ENCODE results near the gene WDR64. TPM values are rescaled to one million over a fixed set of nuclear protein-coding genes. Genes with fewer than 3 reads are reported as not detected.
"Not testable (repeated sequence)": the region's sequence is repeated elsewhere in the genome, so short reads cannot be mapped to it uniquely, and the experiment has no call there.

The WDR64 gene
- total RNA-seq, 4 donors from 2014 or later = not detected

DNA sequence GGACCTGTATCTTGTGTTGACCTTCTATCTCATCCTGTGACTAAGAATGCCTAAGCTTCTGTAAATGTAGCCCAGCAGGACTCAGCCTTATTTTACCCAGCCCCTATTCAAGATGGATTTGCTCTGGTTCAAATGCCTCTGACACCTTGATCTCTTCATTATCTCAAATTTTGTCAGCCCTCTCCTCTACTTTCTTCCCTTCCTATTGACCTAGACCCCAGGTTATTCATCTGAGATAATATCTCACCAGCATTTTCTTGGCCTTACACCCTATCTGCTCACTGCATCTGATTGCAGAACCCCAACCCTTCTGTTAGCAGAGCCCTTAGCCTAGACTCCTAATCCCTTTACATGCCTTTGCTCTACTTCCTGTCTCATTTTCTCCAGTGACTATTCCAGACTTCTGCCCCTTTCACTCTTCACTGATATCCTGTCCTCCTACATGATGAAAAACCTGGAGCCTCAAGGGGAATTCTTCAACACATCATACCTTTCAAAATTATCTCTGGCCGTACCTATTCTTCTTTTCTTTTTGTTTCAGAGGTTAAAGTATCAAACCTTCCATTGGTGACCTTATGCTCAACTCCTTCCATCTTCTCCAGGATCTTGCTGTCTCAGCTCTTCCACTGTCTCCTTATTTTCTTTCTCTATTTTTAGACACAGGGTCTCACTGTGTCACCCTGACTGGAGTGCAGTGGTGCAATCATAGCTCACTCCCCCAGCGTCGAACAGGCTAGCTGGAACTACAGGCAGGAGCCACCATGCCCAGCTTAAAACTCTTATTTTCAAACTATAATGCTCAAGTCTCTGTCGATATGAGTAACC lies 44.9 kb downstream of the WDR64 start:
- Histone ChIP-seq H3K9me3 (no peaks in the 10 kb centered on the region), H3K4me1 (no peaks in the 10 kb centered on the region), H3K27ac (no peak overlapping the region), H3K27me3 (no peaks in the 10 kb centered on the region), H3K36me3 (no peaks in the 10 kb centered on the region), H3K4me3 (no peak overlapping the region)
- TF ChIP-seq POLR2AphosphoS5 (IDR thresholded peaks at IDR 0.05) (no peak), EP300 (IDR thresholded peaks at IDR 0.05) (no peak), POLR2A (IDR thresholded peaks at IDR 0.05) (no peak)
- TF ChIP-seq, protein P1, sequence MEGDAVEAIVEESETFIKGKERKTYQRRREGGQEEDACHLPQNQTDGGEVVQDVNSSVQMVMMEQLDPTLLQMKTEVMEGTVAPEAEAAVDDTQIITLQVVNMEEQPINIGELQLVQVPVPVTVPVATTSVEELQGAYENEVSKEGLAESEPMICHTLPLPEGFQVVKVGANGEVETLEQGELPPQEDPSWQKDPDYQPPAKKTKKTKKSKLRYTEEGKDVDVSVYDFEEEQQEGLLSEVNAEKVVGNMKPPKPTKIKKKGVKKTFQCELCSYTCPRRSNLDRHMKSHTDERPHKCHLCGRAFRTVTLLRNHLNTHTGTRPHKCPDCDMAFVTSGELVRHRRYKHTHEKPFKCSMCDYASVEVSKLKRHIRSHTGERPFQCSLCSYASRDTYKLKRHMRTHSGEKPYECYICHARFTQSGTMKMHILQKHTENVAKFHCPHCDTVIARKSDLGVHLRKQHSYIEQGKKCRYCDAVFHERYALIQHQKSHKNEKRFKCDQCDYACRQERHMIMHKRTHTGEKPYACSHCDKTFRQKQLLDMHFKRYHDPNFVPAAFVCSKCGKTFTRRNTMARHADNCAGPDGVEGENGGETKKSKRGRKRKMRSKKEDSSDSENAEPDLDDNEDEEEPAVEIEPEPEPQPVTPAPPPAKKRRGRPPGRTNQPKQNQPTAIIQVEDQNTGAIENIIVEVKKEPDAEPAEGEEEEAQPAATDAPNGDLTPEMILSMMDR (IDR thresholded peaks at IDR 0.05) = no peak
- DNase-seq (ENCODE audit: low spot score in 2 of 2) = no peak
- 87% methylated on average over 4 of the region's 4 CpGs for WGBS

DNA sequence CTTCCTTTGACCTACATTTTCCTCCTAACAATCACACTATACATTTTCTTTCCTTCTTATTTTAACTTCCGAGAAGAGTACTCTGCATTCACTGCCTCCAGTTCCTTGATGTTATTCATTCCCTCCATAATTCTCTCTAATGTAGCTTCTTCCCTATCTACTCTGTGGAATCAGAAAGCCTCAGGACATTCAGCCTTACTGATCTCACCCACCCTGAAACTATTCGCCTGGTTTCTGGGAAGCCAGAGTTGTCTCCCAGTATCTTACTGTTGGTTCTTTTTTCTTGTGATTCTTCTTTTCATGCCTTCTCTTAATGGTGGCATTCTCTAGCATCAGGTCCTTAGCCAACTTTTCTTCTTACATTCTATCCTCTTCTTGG lies 45.5 kb downstream of the WDR64 start:
- Histone ChIP-seq H3K4me1 (no peaks in the 10 kb centered on the region), H3K27ac (no peak overlapping the region), H3K27me3 (no peaks in the 10 kb centered on the region), H3K9me3 (no peaks in the 10 kb centered on the region), H3K36me3 (no peaks in the 10 kb centered on the region), H3K4me3 (no peak overlapping the region)
- TF ChIP-seq, protein P1 (IDR thresholded peaks at IDR 0.05) = no peak
- TF ChIP-seq POLR2AphosphoS5 (IDR thresholded peaks at IDR 0.05) (no peak), POLR2A (IDR thresholded peaks at IDR 0.05) (no peak), EP300 (IDR thresholded peaks at IDR 0.05) (no peak)
- 90% methylated on average over 2 of the region's 2 CpGs for WGBS
- no peak for DNase-seq (ENCODE audit: low spot score in 2 of 2)

DNA sequence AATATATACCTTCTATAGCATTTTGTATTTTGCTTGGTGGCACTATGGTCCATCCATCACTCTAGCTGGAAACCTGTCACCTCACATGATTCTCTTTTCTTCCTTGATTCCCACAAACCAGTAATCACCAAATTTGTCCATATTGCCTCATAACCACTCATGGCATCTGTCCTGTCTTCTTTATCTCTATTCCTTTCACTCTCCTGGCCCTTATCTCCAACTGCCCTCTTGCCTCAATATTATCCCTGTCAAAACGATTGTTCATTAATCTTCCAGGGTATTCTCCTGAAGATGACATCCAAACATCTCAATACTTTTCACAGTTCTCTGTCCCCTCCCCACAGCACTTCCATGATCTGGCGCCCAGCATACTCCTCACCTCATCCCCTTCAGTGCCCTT lies 46.1 kb downstream of the WDR64 start:
- no peaks in the 10 kb centered on the region for H3K9me3 ChIP-seq
- H3K27ac ChIP-seq = no peak overlapping the region
- DNase-seq (ENCODE audit: low spot score in 2 of 2) = no peak
- no peak overlapping the region for H3K4me3 ChIP-seq
- 91% methylated on average over 2 of the region's 2 CpGs for WGBS
- H3K27me3 ChIP-seq = no peaks in the 10 kb centered on the region
- no peaks in the 10 kb centered on the region for H3K36me3 ChIP-seq
- no peak for TF ChIP-seq POLR2AphosphoS5 (IDR thresholded peaks at IDR 0.05)
- TF ChIP-seq EP300 (IDR thresholded peaks at IDR 0.05) = no peak
- TF ChIP-seq, protein P1 (IDR thresholded peaks at IDR 0.05) = no peak
- TF ChIP-seq POLR2A (IDR thresholded peaks at IDR 0.05) = no peak
- H3K4me1 ChIP-seq = no peaks in the 10 kb centered on the region

- no peak for DNase-seq (ENCODE audit: low spot score in 2 of 2)
- WGBS = 40% methylated on average over 1 of the region's 1 CpG
- no peak for TF ChIP-seq EP300 (IDR thresholded peaks at IDR 0.05)
- TF ChIP-seq POLR2A (IDR thresholded peaks at IDR 0.05) = no peak
- no peak for TF ChIP-seq POLR2AphosphoS5 (IDR thresholded peaks at IDR 0.05)
- Histone ChIP-seq H3K4me3 (no peak overlapping the region), H3K9me3 (no peaks in the 10 kb centered on the region), H3K36me3 (no peaks in the 10 kb centered on the region), H3K4me1 (peaks cover 5% of the 10 kb centered on the region), H3K27me3 (no peaks in the 10 kb centered on the region), H3K27ac (no peak overlapping the region)
Measured at GRCh38 chr1:241701483-241702295, 49.6 kb downstream of the WDR64 start.

DNA sequence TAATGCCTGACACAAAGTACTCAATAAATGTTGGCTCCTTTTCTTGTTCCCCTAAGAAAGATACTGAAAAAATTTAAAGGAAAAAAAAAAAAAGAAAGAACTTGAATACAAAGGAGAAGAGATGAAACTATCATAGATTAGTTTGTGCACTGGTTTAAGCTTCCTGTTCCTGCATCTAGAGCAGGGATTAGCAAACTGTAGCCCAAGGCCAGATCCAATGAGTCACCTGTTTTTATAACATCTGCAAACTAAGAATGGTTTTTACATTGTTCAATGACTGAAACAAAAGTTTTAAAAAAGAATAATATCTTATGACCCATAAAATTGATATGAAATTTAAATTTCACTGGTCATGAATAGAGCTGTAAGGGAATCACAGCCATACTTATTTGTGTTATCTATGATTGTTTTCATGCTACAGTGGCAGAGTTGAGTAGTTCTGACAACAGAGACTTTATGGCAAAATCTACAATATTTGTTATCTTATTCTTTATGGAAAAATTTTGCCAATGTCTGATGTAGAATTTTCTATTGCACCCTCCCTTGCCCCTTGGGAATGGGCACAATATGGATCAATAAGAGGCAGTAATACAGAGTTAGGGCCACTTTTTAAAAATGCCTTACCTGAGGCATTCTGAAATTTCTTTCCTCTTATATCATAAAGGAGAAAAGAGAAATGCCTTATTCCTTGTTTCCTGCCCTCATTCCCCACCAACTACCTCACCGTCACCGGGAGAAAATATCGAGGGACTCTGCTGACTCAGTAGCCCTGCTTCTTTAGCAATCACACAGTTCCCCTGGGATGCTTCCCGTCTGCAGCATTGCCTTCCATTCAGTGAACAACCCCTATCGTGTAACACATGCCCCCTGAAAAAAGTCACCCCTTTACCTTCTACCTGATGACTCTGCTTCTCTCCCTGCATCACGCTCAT lies 50.6 kb downstream of the WDR64 start:
- Histone ChIP-seq H3K27ac (no peak overlapping the region), H3K4me1 (peaks cover 5% of the 10 kb centered on the region), H3K36me3 (no peaks in the 10 kb centered on the region), H3K27me3 (no peaks in the 10 kb centered on the region), H3K4me3 (no peak overlapping the region), H3K9me3 (no peaks in the 10 kb centered on the region)
- WGBS = 86% methylated on average over 6 of the region's 6 CpGs
- DNase-seq (ENCODE audit: low spot score in 2 of 2) = no peak
- TF ChIP-seq POLR2A (IDR thresholded peaks at IDR 0.05) (no peak), POLR2AphosphoS5 (IDR thresholded peaks at IDR 0.05) (no peak), EP300 (IDR thresholded peaks at IDR 0.05) (no peak)
- TF ChIP-seq, protein P1 (IDR thresholded peaks at IDR 0.05) = no peak

DNA sequence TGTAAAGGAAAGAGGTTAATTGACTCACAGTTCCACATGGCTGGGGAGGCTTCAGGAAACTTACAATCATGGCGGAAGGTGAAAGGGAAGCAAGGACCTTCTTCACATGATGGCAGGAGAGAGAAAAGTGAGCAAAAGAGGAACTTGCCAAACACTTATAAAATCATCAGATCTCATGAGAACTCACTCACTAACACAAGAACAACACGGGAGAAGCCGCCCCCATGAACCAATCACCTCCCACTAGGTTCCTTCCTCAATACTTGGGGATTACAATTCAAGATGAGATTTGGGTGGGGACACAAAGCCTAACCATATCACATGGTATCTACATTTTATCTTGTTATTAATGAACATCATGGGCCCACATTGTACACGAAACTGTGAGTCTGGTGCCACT lies 51.7 kb downstream of the WDR64 start:
- not testable (repeated sequence) for H3K27me3 ChIP-seq; H3K4me3 ChIP-seq; H3K4me1 ChIP-seq; H3K36me3 ChIP-seq; H3K27ac ChIP-seq; DNase-seq (ENCODE audit: low spot score in 2 of 2); H3K9me3 ChIP-seq
- 96% methylated on average over 4 of the region's 4 CpGs for WGBS
